SK-N-SH (cell line): ENCODE results near the gene ADGRD2.

ENCODE experiments used
- CTCF ChIP-seq: fragments of 200-600 bp; sonication (generic); IDR thresholded peaks from 2 replicates; pipeline ENCODE4 v1.6.1; 2017; ENCODE audit warnings: antibody characterized with exemption, mild to moderate bottlenecking, moderate library complexity
- EP300 ChIP-seq, 2 experiments: IDR thresholded peaks; 2 replicates each; pipeline versions ENCODE4 v1.4.0 to v1.6.1; 2012; ENCODE audit warnings: borderline replicate concordance in 1 of 2, low read depth in 1 of 2, low read length in 1 of 2
- EZH2phosphoT487 ChIP-seq: fragments of 200-600 bp; sonication (generic); IDR thresholded peaks from 2 replicates; pipeline ENCODE4 v1.6.1; 2017; ENCODE audit warnings: low read depth, mixed run types, mild to moderate bottlenecking, antibody characterized with exemption, moderate library complexity, borderline replicate concordance
- FOSL2 ChIP-seq: IDR thresholded peaks from 2 replicates; pipeline ENCODE4 v1.4.0; 2012; ENCODE audit warnings: low read depth, mild to moderate bottlenecking, moderate library complexity, borderline replicate concordance
- GABPA ChIP-seq: IDR thresholded peaks from 2 replicates; pipeline ENCODE4 v1.4.0; 2012; ENCODE audit warnings: low read depth, mild to moderate bottlenecking
- GATA2 ChIP-seq: sonication (generic); formaldehyde crosslinking; IDR thresholded peaks from 2 replicates; pipeline ENCODE4 v1.5.0; 2020; ENCODE audit warnings: mild to moderate bottlenecking, missing genetic modification reagents
- POLR2AphosphoS5 ChIP-seq: IDR thresholded peaks from 2 replicates; pipeline ENCODE4 v1.6.1; 2012; ENCODE audit warnings: low read depth, low read length
- RAD21 ChIP-seq: IDR thresholded peaks from 2 replicates; pipeline ENCODE4 v1.6.1; 2012; ENCODE audit warnings: mild to moderate bottlenecking, low read length
- TEAD4 ChIP-seq: IDR thresholded peaks from 2 replicates; pipeline ENCODE4 v1.4.0; 2012; ENCODE audit warnings: mild to moderate bottlenecking, borderline replicate concordance; ENCODE audit not compliant: insufficient read depth
- USF2 ChIP-seq: fragments of 150-350 bp; IDR thresholded peaks from 2 replicates; pipeline ENCODE4 v1.6.1; 2017; ENCODE audit warnings: antibody characterized with exemption, low read length, low read depth, borderline replicate concordance

DNA sequence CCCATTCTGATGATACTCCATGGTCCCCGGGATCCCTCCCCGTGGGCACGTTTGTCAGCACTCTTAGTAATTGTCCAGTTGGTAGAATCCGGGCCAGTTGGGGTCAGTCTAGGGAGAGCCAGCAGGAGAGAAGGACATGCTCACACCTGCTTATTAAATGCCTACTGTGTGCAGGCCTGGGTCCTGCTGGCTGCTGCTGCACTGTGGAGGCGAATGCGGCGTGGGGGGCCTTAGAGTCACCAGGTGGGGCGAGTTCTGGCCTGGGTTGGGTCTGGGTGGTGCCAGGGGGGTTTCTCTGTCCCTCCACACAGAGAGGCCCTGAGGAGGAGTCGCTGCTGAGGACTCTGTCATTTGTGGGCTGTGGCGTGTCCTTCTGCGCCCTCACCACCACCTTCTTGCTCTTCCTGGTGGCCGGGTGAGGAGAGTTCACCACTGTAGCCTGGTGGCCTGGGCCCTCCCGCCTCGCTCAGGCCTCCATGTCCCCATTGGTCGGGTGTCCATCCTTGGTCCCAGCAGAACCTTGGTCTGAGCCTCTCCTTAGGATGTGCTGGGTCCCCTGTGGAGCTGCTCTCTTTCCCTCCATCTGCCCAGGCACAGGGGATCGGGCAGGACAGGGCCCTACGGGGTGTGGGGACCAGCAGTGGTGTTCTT lies 17.3 kb downstream of the ADGRD2 start:
- TF ChIP-seq GABPA (no peak), CTCF (no peak), FOSL2 (no peak), POLR2AphosphoS5 (no peak), EZH2phosphoT487 (no peak), EP300 (IDR thresholded peaks at IDR 0.05; ENCODE audit: borderline replicate concordance in 1 of 2, low read depth in 1 of 2, low read length in 1 of 2) (no peak), TEAD4 (no peak), GATA2 (no peak), RAD21 (no peak), USF2 (no peak)
